ENCODE data around the gene MAGI2.

Gene MAGI2

DNA sequence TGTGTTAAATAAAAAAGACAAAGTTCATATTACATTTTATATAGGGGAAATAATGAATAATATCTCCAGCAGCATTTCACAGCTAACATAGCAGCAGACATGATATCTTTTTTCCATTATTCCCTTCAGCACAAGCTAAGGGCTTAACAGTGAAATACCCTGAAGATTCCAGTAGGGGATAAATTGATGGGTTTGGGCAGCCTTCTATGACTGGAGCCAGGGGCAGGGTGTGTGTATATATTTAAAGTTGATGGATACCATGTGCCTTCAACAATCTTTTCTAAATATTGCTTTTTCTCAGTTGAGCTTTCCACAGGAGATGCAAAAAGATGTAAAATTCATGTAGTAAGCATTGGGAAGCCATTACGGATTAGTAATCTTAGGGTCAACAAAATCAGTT, 151.2 kb downstream of the MAGI2 start:
- TF ChIP-seq, protein P1, sequence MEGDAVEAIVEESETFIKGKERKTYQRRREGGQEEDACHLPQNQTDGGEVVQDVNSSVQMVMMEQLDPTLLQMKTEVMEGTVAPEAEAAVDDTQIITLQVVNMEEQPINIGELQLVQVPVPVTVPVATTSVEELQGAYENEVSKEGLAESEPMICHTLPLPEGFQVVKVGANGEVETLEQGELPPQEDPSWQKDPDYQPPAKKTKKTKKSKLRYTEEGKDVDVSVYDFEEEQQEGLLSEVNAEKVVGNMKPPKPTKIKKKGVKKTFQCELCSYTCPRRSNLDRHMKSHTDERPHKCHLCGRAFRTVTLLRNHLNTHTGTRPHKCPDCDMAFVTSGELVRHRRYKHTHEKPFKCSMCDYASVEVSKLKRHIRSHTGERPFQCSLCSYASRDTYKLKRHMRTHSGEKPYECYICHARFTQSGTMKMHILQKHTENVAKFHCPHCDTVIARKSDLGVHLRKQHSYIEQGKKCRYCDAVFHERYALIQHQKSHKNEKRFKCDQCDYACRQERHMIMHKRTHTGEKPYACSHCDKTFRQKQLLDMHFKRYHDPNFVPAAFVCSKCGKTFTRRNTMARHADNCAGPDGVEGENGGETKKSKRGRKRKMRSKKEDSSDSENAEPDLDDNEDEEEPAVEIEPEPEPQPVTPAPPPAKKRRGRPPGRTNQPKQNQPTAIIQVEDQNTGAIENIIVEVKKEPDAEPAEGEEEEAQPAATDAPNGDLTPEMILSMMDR (conservative IDR thresholded peaks at IDR 0.05; ENCODE audit: low read length), result no peak
- no peak overlapping the region for H3K4me3 ChIP-seq (ENCODE audit: low read length)
- no peak for DNase-seq (ENCODE audit: low read depth)

DNA sequence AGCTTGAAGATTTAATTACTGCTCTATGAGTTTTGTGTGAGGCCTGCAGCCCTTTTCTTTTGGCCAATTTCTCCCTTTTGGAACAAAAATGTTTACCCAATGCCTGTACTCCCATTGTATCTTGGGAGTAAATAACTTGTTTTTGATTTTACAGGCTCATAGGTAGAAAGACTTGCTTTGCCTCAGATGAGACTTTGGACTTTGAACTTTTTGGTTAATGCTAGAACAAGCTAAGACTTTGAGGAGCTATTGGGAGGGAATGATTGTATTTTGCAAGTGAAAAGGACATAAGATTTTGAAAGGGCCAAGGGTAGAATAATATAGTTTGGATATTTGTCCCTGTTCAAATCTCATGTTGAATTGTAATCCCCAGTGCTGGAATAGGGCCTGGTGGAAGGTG, 152.0 kb downstream of the MAGI2 start:
- TF ChIP-seq, protein P1 (conservative IDR thresholded peaks at IDR 0.05; ENCODE audit: low read length), result no peak
- no peak overlapping the region for H3K4me3 ChIP-seq (ENCODE audit: low read length)
- no peak for DNase-seq (ENCODE audit: low read depth)

DNA sequence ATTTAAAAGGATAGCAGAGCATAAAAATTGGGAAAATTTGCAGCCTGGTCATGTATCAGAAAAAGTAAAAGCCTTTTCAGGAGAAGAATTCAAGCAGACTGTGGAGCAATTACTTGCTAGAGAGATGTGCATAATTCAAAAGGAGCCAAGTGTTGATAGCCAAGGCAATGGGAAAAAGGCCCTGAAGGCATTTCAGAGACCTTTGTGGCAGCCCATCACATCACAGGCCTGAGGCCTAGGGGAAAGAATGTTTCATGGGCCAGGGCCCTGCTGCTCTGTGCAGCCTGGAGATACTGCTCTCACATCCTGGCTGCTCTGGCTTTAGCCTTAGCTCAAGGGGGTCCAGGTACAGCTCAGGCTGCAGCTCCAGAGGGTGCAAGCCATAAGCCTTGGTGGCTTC, 152.9 kb downstream of the MAGI2 start:
- no peak for DNase-seq (ENCODE audit: low read depth)
- H3K4me3 ChIP-seq (ENCODE audit: low read length), result no peak overlapping the region
- TF ChIP-seq, protein P1 (conservative IDR thresholded peaks at IDR 0.05; ENCODE audit: low read length), result no peak

DNA sequence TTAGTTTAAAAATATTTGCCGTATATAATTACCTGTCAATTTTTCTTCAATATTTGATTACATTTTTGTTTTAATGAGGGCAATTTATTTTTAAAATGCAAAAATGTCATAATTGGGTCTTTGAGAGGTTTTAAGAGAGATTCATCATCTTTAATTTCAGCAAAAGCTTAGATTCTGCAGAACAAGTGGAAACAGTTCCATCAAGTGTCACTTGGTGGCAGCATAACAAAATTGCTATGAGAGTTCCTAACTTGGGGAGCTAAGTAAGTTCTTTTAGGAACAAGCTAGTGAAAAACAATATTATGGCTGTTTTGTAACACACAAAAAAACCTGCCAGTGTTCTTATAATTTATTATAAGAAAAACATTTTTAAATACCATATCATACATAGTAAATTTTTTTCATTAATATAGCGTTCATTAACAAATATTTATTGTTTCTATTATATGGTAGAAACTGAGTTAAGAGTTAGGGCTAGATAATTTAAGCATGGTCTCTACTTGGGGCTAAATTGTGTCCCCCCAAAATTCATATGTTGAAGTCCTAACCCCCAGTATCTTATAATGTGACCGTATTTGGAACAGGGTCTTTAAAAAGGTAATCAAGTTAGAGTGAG, 155.2 kb downstream of the MAGI2 start:
- H3K4me3 ChIP-seq (ENCODE audit: low read length), result no peak overlapping the region
- peak; percentile 69 for DNase-seq (ENCODE audit: low read depth)
- TF ChIP-seq, protein P1 (conservative IDR thresholded peaks at IDR 0.05; ENCODE audit: low read length), result peak; percentile 95

DNA sequence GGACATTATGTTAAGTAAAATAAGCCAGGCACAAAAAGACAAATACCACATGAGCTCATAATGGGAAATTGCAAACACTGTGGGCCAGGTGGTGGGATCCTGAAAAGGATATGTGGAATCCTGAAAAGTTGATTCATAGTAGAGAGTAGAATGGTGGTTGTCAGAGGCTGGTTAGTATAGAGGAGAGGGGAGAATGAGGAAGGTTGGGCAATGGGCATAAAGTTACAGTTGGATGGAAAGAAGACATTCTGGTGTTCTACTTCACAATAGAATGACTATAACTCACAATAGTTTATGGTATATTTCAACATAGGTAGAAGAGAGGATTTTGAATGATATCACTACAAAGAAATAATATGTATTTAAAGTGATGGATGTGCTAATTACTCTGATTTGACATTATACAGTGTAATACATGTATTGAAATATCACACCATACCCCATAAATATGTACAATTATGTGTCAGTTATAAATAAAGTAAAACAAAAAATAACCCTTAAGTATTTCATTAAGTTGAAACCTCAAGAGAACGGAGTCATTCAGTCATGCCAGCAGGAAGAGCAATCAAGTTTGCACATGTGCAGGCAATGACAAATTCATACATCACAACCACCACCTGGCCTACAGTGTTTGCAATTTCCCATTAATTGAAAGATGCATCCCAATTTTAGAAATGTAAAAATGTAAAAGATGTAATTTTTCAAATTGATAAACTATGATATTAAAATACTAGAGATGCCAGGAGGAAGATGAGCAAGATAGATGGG, 156.7 kb downstream of the MAGI2 start:
- TF ChIP-seq, protein P1 (conservative IDR thresholded peaks at IDR 0.05; ENCODE audit: low read length), result no peak
- H3K4me3 ChIP-seq (ENCODE audit: low read length), result no peak overlapping the region
- no peak for DNase-seq (ENCODE audit: low read depth)

DNA sequence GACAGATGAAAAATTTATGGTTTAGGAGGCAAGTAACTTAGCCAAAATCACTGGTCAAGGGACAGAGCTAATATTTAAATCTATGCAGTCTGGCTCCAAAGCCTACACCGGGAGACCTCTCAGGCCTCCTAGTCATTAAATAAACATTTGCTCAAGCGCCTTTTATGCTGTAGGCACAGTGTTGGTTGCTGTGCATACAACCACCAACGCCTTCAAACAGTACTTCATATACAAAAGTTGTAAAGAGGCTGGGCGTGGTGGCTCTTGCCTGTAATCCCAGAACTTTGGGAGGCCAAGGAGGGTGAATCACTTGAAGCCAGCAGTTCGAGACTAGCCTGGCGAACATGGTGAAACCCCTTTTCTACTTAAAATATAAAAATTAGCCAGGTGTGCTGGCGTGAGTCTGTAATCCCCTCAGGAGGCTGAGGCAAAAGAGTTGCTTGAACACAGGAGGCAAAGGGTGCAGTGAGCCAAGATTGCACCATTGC, 159.8 kb downstream of the MAGI2 start:
- no peak overlapping the region for H3K4me3 ChIP-seq (ENCODE audit: low read length)
- DNase-seq (ENCODE audit: low read depth), result no peak
- TF ChIP-seq, protein P1 (conservative IDR thresholded peaks at IDR 0.05; ENCODE audit: low read length), result no peak

DNA sequence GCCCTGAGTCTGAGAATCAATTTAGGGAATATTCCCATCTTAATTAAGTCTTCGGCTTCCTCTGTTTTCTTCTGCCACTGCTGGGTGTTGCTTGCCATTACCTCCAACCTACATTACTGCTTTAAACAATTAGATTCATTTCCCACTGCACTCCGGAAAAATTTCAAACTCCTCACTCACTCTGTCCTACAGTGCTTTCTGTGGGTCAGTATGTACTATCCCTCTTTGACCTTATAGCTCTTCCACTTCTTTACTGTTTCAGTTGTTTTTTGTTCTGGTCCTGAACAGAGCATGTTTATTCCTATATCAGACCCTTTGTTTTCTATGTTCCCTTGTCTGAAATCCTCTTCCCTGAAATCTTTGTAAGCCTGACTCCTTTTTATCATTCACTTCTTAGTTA, 160.6 kb downstream of the MAGI2 start:
- no peak for DNase-seq (ENCODE audit: low read depth)
- TF ChIP-seq, protein P1 (conservative IDR thresholded peaks at IDR 0.05; ENCODE audit: low read length), result no peak

More for the DNA sequence above, 160.6 kb downstream of the MAGI2 start:
- H3K4me3 ChIP-seq (ENCODE audit: low read length), result no peak overlapping the region
